Measurements from ENCODE around the gene EPB41L2.

EPB41L2 gene

GRCh38 chr6:131038597-131039344, 24.3 kb downstream of the EPB41L2 start:
- DNase-seq (ENCODE audit: low spot score in 2 of 2), result no peak
- in situ Hi-C loops (cut with MboI; ENCODE audit: low sequenced_read_pairs), result no loop called here
- H3K9me3 ChIP-seq, result no peaks in the 10 kb centered on the region
- no peaks in the 10 kb centered on the region for H3K36me3 ChIP-seq (replicated peaks)
- H3K4me3 ChIP-seq, result no peak overlapping the region
- H3K4me1 ChIP-seq, result no peaks in the 10 kb centered on the region
- H3K27me3 ChIP-seq (ENCODE audit: low read depth), result no peaks in the 10 kb centered on the region

- no peaks in the 10 kb centered on the region for H3K4me1 ChIP-seq
- no peak overlapping the region for H3K4me3 ChIP-seq
- H3K36me3 ChIP-seq (replicated peaks), result no peaks in the 10 kb centered on the region
- no peaks in the 10 kb centered on the region for H3K27me3 ChIP-seq (ENCODE audit: low read depth)
- DNase-seq (ENCODE audit: low spot score in 2 of 2), result no peak
- in situ Hi-C loops (cut with MboI; ENCODE audit: low sequenced_read_pairs), result no loop called here
- H3K9me3 ChIP-seq, result no peaks in the 10 kb centered on the region
These were observed 25.7 kb downstream of the EPB41L2 start for GRCh38 chr6:131037194-131037897.

- H3K9me3 ChIP-seq, result no peaks in the 10 kb centered on the region
- H3K4me1 ChIP-seq, result no peaks in the 10 kb centered on the region
- DNase-seq (ENCODE audit: low spot score in 2 of 2), result no peak
- H3K4me3 ChIP-seq, result no peak overlapping the region
- no peaks in the 10 kb centered on the region for H3K36me3 ChIP-seq (replicated peaks)
- no peaks in the 10 kb centered on the region for H3K27me3 ChIP-seq (ENCODE audit: low read depth)
- in situ Hi-C loops (cut with MboI; ENCODE audit: low sequenced_read_pairs), result no loop called here
These were observed 26.4 kb downstream of the EPB41L2 start for GRCh38 chr6:131036601-131037000.

GRCh38 chr6:131036143-131036542, 26.9 kb downstream of the EPB41L2 start:
- H3K27me3 ChIP-seq (ENCODE audit: low read depth), result no peaks in the 10 kb centered on the region
- H3K4me1 ChIP-seq, result no peaks in the 10 kb centered on the region
- H3K9me3 ChIP-seq, result no peaks in the 10 kb centered on the region
- in situ Hi-C loops (cut with MboI; ENCODE audit: low sequenced_read_pairs), result no loop called here
- DNase-seq (ENCODE audit: low spot score in 2 of 2), result no peak
- no peak overlapping the region for H3K4me3 ChIP-seq
- no peaks in the 10 kb centered on the region for H3K36me3 ChIP-seq (replicated peaks)

GRCh38 chr6:131035582-131035981, 27.5 kb downstream of the EPB41L2 start:
- Histone ChIP-seq H3K27me3 (ENCODE audit: low read depth) (no peaks in the 10 kb centered on the region), H3K36me3 (replicated peaks) (no peaks in the 10 kb centered on the region), H3K4me3 (no peak overlapping the region), H3K4me1 (no peaks in the 10 kb centered on the region), H3K9me3 (no peaks in the 10 kb centered on the region)
- in situ Hi-C loops (cut with MboI; ENCODE audit: low sequenced_read_pairs), result no loop called here
- no peak for DNase-seq (ENCODE audit: low spot score in 2 of 2)

GRCh38 chr6:131033631-131034030, 29.4 kb downstream of the EPB41L2 start:
- H3K27me3 ChIP-seq (ENCODE audit: low read depth), result no peaks in the 10 kb centered on the region

GRCh38 chr6:131029626-131030297, 33.3 kb downstream of the EPB41L2 start:
- H3K36me3 ChIP-seq (replicated peaks), result no peaks in the 10 kb centered on the region
- peak; percentile 54 to 93 for DNase-seq (ENCODE audit: low spot score in 2 of 2)
- no peak overlapping the region for H3K4me3 ChIP-seq
- peaks cover 14% of the 10 kb centered on the region for H3K4me1 ChIP-seq
- in situ Hi-C loops (cut with MboI; ENCODE audit: low sequenced_read_pairs), result no loop called here
- no peaks in the 10 kb centered on the region for H3K27me3 ChIP-seq (ENCODE audit: low read depth)
- no peaks in the 10 kb centered on the region for H3K9me3 ChIP-seq

More at GRCh38 chr6:131033631-131034030, 29.4 kb downstream of the EPB41L2 start:
- no peaks in the 10 kb centered on the region for H3K36me3 ChIP-seq (replicated peaks)
- H3K4me1 ChIP-seq, result peaks cover 14% of the 10 kb centered on the region
- no peak for DNase-seq (ENCODE audit: low spot score in 2 of 2)
- no peaks in the 10 kb centered on the region for H3K9me3 ChIP-seq
- H3K4me3 ChIP-seq, result no peak overlapping the region
- in situ Hi-C loops (cut with MboI; ENCODE audit: low sequenced_read_pairs), result no loop called here

- Histone ChIP-seq H3K4me3 (no peak overlapping the region), H3K27me3 (ENCODE audit: low read depth) (no peaks in the 10 kb centered on the region), H3K4me1 (peaks cover 14% of the 10 kb centered on the region), H3K9me3 (no peaks in the 10 kb centered on the region), H3K36me3 (replicated peaks) (no peaks in the 10 kb centered on the region)
- in situ Hi-C loops (cut with MboI; ENCODE audit: low sequenced_read_pairs), result no loop called here
- no peak for DNase-seq (ENCODE audit: low spot score in 2 of 2)
These were observed 35.7 kb downstream of the EPB41L2 start for GRCh38 chr6:131027326-131027725.

- H3K9me3 ChIP-seq, result no peaks in the 10 kb centered on the region
- no peaks in the 10 kb centered on the region for H3K27me3 ChIP-seq (ENCODE audit: low read depth)
- peaks cover 14% of the 10 kb centered on the region for H3K4me1 ChIP-seq
- DNase-seq (ENCODE audit: low spot score in 2 of 2), result no peak
- no peaks in the 10 kb centered on the region for H3K36me3 ChIP-seq (replicated peaks)
- in situ Hi-C loops (cut with MboI; ENCODE audit: low sequenced_read_pairs), result no loop called here
- H3K4me3 ChIP-seq, result no peak overlapping the region
These were observed 36.8 kb downstream of the EPB41L2 start for GRCh38 chr6:131026243-131026642.

- in situ Hi-C loops (cut with MboI; ENCODE audit: low sequenced_read_pairs), result no loop called here
- Histone ChIP-seq H3K9me3 (no peaks in the 10 kb centered on the region), H3K27me3 (ENCODE audit: low read depth) (no peaks in the 10 kb centered on the region), H3K4me1 (peaks cover 7% of the 10 kb centered on the region), H3K36me3 (replicated peaks) (no peaks in the 10 kb centered on the region), H3K4me3 (no peak overlapping the region)
- no peak for DNase-seq (ENCODE audit: low spot score in 2 of 2)
These were observed 38.5 kb downstream of the EPB41L2 start for GRCh38 chr6:131024565-131024964.

- no peak for DNase-seq (ENCODE audit: low spot score in 2 of 2)
- H3K27me3 ChIP-seq (ENCODE audit: low read depth), result no peaks in the 10 kb centered on the region
- peaks cover under 1% of the 10 kb centered on the region for H3K4me1 ChIP-seq
- in situ Hi-C loops (cut with MboI; ENCODE audit: low sequenced_read_pairs), result no loop called here
- no peaks in the 10 kb centered on the region for H3K9me3 ChIP-seq
- H3K4me3 ChIP-seq, result no peak overlapping the region
- no peaks in the 10 kb centered on the region for H3K36me3 ChIP-seq (replicated peaks)
These were observed 39.1 kb downstream of the EPB41L2 start for GRCh38 chr6:131023834-131024504.

- no peaks in the 10 kb centered on the region for H3K36me3 ChIP-seq (replicated peaks)
- H3K27me3 ChIP-seq (ENCODE audit: low read depth), result no peaks in the 10 kb centered on the region
- H3K4me3 ChIP-seq, result no peak overlapping the region
- in situ Hi-C loops (cut with MboI; ENCODE audit: low sequenced_read_pairs), result no loop called here
- DNase-seq (ENCODE audit: low spot score in 2 of 2), result no peak
- H3K9me3 ChIP-seq, result no peaks in the 10 kb centered on the region
- H3K4me1 ChIP-seq, result no peaks in the 10 kb centered on the region
These were observed 40.4 kb downstream of the EPB41L2 start for GRCh38 chr6:131022691-131023090.

- Histone ChIP-seq H3K36me3 (replicated peaks) (no peaks in the 10 kb centered on the region), H3K4me3 (no peak overlapping the region), H3K9me3 (no peaks in the 10 kb centered on the region), H3K4me1 (peaks cover 2% of the 10 kb centered on the region; the same call in 1 of the 2 replicates), H3K27me3 (ENCODE audit: low read depth) (no peaks in the 10 kb centered on the region)
- in situ Hi-C loops (cut with MboI; ENCODE audit: low sequenced_read_pairs), result no loop called here
- no peak for DNase-seq (ENCODE audit: low spot score in 2 of 2)
These were observed 45.1 kb downstream of the EPB41L2 start for GRCh38 chr6:131017962-131018361.

All from HAP-1 (cell line).